Parathyroid adenoma (tissue), 2 donors: ENCODE results near the gene SLC15A4.
"Not testable (repeated sequence)": the region's sequence is repeated elsewhere in the genome, so short reads cannot be mapped to it uniquely, and the experiment has no call there.

ENCODE experiments used
- H2AFZ ChIP-seq: fragments of 300-600 bp; sonication (generic); one replicate; pipeline ENCODE4 v1.7.0; 2017; ENCODE audit warnings: antibody characterized with exemption, mild to moderate bottlenecking
- H3K27ac ChIP-seq: fragments of 300-600 bp; sonication (generic); one replicate; pipeline ENCODE4 v1.7.0; 2017
- H3K27me3 ChIP-seq: fragments of 300-600 bp; sonication (generic); one replicate; pipeline ENCODE4 v1.7.0; 2017; ENCODE audit warnings: low read length; ENCODE audit not compliant: control insufficient read depth, insufficient read depth
- H3K36me3 ChIP-seq: fragments of 300-600 bp; sonication (generic); one replicate; pipeline ENCODE4 v1.7.0; 2017; ENCODE audit warnings: low read length; ENCODE audit not compliant: control insufficient read depth, insufficient read depth
- H3K4me1 ChIP-seq: fragments of 300-600 bp; sonication (generic); one replicate; pipeline ENCODE4 v1.7.0; 2017; ENCODE audit warnings: control low read depth
- H3K4me2 ChIP-seq: fragments of 300-600 bp; sonication (generic); one replicate; pipeline ENCODE4 v1.7.0; 2017; ENCODE audit warnings: low read length
- H3K4me3 ChIP-seq: fragments of 300-600 bp; sonication (generic); one replicate; pipeline ENCODE4 v1.7.0; 2017; ENCODE audit warnings: low read depth, low read length
- H3K79me2 ChIP-seq: fragments of 300-600 bp; sonication (generic); one replicate; pipeline ENCODE4 v1.7.0; 2017; ENCODE audit warnings: control low read depth
- H3K9ac ChIP-seq: fragments of 300-600 bp; sonication (generic); one replicate; pipeline ENCODE4 v1.7.0; 2017; ENCODE audit warnings: mild to moderate bottlenecking
- H3K9me3 ChIP-seq: fragments of 300-600 bp; sonication (generic); one replicate; pipeline ENCODE4 v1.7.0; 2017; ENCODE audit warnings: low read length; ENCODE audit not compliant: control insufficient read depth
- TF ChIP-seq, protein P1 (sequence below): fragments of 300-600 bp; sonication (generic); IDR thresholded peaks from one replicate; pipeline ENCODE4 v1.7.0; 2017; ENCODE audit warnings: antibody characterized with exemption, mild to moderate bottlenecking
- donor health status: primary hyperparathyroidism.

SLC15A4 gene

DNA sequence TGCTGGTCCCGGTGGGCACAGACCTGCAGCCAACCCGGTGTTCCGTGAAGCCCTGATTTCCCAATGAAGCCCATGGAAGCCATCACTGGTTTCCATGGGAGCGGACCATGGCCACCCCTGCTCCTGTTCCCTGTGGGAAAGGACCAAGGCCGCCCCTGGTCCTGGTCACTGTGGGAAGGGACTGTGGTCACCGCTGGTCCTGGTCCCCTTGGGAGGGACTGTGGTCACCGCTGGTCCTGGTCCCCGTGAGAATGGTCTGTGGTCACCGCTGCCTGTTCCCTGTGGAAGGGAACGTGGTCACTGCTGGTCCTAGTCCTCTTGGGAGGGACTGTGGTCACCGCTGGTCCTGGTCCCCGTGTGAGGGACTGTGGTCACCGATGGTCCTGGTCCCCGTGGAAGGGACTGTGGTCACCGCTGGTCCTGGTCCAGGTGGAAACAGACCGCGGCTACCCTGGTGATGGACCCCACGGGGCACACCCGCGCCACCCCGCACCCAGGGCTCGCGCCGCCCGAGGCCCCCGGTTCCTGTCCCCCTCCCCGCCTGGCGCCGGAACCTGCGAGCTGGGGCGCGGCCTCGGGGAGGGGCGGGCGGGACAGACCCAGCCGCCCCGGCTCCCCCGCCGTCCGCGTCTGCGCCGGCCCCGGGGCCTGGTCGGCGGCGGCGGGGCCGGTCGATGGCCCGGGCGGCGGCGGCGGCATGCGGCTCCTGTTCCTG, 29.3 kb upstream of the SLC15A4 start, which contains the start of gene GLT1D1:
Gene GLT1D1, plus strand, starts transcription at position 594 of the 715 bp plus-strand sequence. Its CDS starts 104 bp downstream, at position 698.
- H3K9me3 ChIP-seq: no peaks in the 10 kb centered on the region
- H3K36me3 ChIP-seq: no peaks in the 10 kb centered on the region
- H3K9ac ChIP-seq: no peak within 1 kb of the TSS
- H2AFZ ChIP-seq: peak within 1 kb of the TSS; percentile 10
- TF ChIP-seq, protein P1, sequence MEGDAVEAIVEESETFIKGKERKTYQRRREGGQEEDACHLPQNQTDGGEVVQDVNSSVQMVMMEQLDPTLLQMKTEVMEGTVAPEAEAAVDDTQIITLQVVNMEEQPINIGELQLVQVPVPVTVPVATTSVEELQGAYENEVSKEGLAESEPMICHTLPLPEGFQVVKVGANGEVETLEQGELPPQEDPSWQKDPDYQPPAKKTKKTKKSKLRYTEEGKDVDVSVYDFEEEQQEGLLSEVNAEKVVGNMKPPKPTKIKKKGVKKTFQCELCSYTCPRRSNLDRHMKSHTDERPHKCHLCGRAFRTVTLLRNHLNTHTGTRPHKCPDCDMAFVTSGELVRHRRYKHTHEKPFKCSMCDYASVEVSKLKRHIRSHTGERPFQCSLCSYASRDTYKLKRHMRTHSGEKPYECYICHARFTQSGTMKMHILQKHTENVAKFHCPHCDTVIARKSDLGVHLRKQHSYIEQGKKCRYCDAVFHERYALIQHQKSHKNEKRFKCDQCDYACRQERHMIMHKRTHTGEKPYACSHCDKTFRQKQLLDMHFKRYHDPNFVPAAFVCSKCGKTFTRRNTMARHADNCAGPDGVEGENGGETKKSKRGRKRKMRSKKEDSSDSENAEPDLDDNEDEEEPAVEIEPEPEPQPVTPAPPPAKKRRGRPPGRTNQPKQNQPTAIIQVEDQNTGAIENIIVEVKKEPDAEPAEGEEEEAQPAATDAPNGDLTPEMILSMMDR: no peak
- H3K27ac ChIP-seq: no peak within 1 kb of the TSS
- no peaks in the 10 kb centered on the region for H3K79me2 ChIP-seq
- no peaks in the 10 kb centered on the region for H3K4me1 ChIP-seq
- no peaks in the 10 kb centered on the region for H3K27me3 ChIP-seq
- H3K4me3 ChIP-seq: no peak within 1 kb of the TSS
- peak within 1 kb of the TSS; percentile 51 for H3K4me2 ChIP-seq

DNA sequence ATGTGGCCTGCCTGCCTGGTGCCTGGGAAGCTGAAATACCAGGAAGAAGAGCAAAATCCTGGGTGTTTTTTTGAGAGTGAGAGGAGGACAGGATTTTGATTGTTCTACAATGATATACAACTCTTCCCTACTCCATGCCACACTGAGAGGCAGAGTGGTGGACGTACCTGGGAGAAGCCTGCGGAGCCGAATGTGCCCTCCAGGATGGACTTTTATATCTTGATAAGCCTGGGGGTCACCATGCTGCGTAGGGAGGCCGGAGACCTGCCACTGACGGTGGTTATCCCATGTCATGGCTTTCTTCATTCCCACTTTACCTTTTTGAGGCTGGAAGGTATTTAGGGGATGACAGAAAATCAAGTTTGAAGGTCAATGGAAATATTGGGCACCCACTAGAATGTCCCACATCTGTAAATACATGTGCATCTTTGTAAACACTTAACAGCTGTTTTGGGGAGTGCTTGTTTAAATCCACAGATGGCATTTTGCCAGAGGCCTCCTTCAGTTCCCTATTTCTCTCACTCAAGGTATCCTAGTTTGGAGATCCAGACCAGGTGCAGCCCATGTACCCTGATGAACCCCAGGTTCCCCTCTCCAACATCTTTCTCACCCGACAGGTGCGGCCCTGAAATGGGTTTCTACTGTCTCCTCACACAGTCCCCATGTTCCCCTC, 28.4 kb upstream of the SLC15A4 start:
- H3K4me3 ChIP-seq: no peak overlapping the region
- H3K9me3 ChIP-seq: no peaks in the 10 kb centered on the region
- H3K27ac ChIP-seq: no peak overlapping the region
- no peak overlapping the region for H3K9ac ChIP-seq
- no peak overlapping the region for H2AFZ ChIP-seq
- no peaks in the 10 kb centered on the region for H3K36me3 ChIP-seq
- H3K79me2 ChIP-seq: no peaks in the 10 kb centered on the region
- H3K4me2 ChIP-seq: no peak overlapping the region
- no peaks in the 10 kb centered on the region for H3K4me1 ChIP-seq
- TF ChIP-seq, protein P1: no peak
- no peaks in the 10 kb centered on the region for H3K27me3 ChIP-seq

DNA sequence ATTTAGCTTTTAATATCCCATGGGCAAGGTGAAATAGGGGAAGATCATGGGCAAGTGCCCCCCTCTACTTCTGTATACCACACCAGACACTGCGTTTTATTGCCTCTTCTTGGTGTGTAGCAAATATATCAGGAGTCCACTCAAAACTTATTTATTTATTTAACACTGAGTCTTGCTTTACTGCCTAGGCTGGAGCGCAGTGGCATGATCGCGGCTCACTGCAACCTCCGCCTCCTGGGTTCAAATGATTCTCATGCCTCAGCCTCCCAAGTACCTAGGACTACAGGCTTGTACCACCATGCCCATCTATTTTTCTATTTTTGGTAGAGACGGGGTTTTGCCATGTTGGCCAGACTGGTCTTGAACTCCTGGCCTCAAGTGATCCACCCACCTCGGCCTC, 27.7 kb upstream of the SLC15A4 start:
- not testable (repeated sequence) for H3K79me2 ChIP-seq, H3K27ac ChIP-seq, H3K4me3 ChIP-seq, H2AFZ ChIP-seq, H3K36me3 ChIP-seq, H3K4me2 ChIP-seq, H3K9ac ChIP-seq, H3K4me1 ChIP-seq, H3K27me3 ChIP-seq, H3K9me3 ChIP-seq

DNA sequence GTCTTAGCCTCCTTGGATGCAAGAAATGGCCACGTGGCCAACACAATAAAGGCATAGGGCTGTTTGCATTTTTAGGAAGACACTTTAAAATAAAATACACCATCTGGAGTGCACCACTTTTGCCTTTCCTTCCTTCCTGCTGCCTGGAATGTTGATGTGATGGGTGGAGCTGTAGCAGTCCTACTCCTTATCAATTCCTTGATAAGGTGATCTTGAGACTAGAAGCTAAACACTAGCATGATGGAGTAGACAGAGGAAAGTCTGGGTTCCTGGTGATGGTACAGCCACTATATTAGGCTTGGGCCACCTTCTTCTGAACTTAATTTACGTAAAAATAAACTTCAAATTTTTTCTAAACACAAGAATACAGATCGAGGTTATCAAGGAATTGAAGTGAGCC, 26.6 kb upstream of the SLC15A4 start:
- Histone ChIP-seq H3K36me3 (no peaks in the 10 kb centered on the region), H3K4me2 (no peak overlapping the region), H2AFZ (no peak overlapping the region), H3K9ac (no peak overlapping the region), H3K4me3 (no peak overlapping the region), H3K27ac (no peak overlapping the region), H3K9me3 (no peaks in the 10 kb centered on the region), H3K27me3 (no peaks in the 10 kb centered on the region), H3K4me1 (no peaks in the 10 kb centered on the region), H3K79me2 (no peaks in the 10 kb centered on the region)
- TF ChIP-seq, protein P1: no peak

DNA sequence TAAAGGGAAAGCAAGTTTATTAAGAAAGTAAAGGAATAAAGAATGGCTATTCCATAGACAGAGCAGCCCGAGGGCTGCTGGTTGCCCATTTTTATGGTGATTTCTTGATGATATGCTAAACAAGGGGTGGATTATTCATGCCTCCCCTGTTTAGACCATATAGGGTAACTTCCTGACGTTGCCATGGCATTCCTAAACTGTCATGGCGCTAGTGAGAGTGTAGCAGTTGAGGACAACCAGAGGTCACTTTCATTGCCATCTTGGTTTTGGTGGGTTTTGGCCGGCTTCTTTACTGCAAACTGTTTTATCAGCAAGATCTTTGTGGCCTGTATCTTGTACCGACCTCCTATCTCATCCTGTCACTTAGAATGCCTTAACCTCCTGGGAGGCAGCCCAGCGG, 26.0 kb upstream of the SLC15A4 start:
- H3K4me3 ChIP-seq, H3K4me1 ChIP-seq, H3K9ac ChIP-seq, H3K27me3 ChIP-seq, H3K36me3 ChIP-seq, H3K27ac ChIP-seq, H3K9me3 ChIP-seq, H3K79me2 ChIP-seq, H3K4me2 ChIP-seq, H2AFZ ChIP-seq: not testable (repeated sequence)
